ENCODE data around the gene IQGAP2. TPM values are rescaled to one million over a fixed set of nuclear protein-coding genes. Genes with fewer than 3 reads are reported as not detected.

The IQGAP2 gene
- total RNA-seq, 2 donors from 2014 or later, result 15.3 to 17.6 TPM

DNA sequence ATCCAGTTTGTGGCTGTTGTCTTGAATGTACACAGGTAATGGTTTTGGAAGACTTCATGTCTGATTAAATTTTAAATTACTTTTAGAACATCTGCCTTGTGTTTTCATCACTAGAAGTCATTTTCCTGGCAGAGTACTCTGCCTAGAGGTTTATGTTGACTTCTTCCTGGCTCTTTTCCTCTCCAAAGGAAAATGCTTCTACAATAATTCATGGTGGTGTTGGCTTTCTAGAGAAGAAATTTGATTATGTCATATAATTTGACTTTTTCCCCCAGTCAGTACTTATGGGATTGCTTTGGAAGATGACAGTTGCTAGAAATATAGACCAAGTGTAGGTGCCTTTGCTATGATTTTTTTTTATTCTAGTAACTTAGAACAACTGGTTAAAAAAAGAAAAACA is 173.4 kb downstream of the IQGAP2 start:
- TF ChIP-seq, protein P1, sequence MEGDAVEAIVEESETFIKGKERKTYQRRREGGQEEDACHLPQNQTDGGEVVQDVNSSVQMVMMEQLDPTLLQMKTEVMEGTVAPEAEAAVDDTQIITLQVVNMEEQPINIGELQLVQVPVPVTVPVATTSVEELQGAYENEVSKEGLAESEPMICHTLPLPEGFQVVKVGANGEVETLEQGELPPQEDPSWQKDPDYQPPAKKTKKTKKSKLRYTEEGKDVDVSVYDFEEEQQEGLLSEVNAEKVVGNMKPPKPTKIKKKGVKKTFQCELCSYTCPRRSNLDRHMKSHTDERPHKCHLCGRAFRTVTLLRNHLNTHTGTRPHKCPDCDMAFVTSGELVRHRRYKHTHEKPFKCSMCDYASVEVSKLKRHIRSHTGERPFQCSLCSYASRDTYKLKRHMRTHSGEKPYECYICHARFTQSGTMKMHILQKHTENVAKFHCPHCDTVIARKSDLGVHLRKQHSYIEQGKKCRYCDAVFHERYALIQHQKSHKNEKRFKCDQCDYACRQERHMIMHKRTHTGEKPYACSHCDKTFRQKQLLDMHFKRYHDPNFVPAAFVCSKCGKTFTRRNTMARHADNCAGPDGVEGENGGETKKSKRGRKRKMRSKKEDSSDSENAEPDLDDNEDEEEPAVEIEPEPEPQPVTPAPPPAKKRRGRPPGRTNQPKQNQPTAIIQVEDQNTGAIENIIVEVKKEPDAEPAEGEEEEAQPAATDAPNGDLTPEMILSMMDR (IDR thresholded peaks at IDR 0.05), result no peak
- no peak for DNase-seq (ENCODE audit: low spot score)
- Histone ChIP-seq H3K36me3 (no peaks in the 10 kb centered on the region), H3K9me3 (no peaks in the 10 kb centered on the region), H3K4me3 (no peak overlapping the region), H3K27ac (no peak overlapping the region), H3K27me3 (replicated peaks; ENCODE audit: insufficient read depth) (no peaks in the 10 kb centered on the region), H3K4me1 (ENCODE audit: control insufficient read depth in 1 of 2, low read depth in 2 of 2) (peaks cover 0 to 4% of the 10 kb centered on the region in 2 donors)
- ATAC-seq (ENCODE audit: insufficient number of reproducible peaks, low FRiP score, low read depth), result no peak

DNA sequence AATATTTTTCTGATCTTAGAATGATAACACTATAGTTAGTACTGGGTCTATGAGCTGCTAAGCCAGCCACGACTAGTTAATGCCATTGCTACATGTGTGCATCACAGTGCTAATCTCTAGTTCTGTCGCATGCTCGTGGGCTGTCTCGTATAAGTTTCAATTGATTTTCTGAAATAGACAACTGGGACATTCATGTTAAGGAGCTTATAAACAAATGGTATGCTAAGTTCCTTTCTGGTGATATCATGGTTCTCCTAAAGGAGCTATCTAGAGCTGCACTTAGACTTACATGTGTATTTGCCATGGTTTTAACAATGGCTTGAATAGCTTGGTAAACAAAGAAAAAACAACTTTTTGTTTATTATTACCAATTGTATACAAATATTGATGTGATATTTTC is 173.9 kb downstream of the IQGAP2 start:
- no peak overlapping the region for H3K27ac ChIP-seq
- no peak for DNase-seq (ENCODE audit: low spot score)

GRCh38 chr5:76579166-76579937 is 176.3 kb downstream of the IQGAP2 start:
- TF ChIP-seq, protein P1 (IDR thresholded peaks at IDR 0.05), result no peak
- no peaks in the 10 kb centered on the region for H3K4me1 ChIP-seq (ENCODE audit: control insufficient read depth in 1 of 2, low read depth in 2 of 2)
- H3K36me3 ChIP-seq, result no peaks in the 10 kb centered on the region
- H3K9me3 ChIP-seq, result no peaks in the 10 kb centered on the region
- H3K27me3 ChIP-seq (replicated peaks; ENCODE audit: insufficient read depth), result no peaks in the 10 kb centered on the region
- no peak overlapping the region for H3K4me3 ChIP-seq
- no peak for DNase-seq (ENCODE audit: low spot score)
- H3K27ac ChIP-seq, result no peak overlapping the region
- ATAC-seq (ENCODE audit: insufficient number of reproducible peaks, low FRiP score, low read depth), result no peak

More for the DNA sequence above, 173.9 kb downstream of the IQGAP2 start:
- H3K4me3 ChIP-seq, result no peak overlapping the region
- TF ChIP-seq, protein P1 (IDR thresholded peaks at IDR 0.05), result no peak
- no peaks in the 10 kb centered on the region for H3K4me1 ChIP-seq (ENCODE audit: control insufficient read depth in 1 of 2, low read depth in 2 of 2)
- no peaks in the 10 kb centered on the region for H3K27me3 ChIP-seq (replicated peaks; ENCODE audit: insufficient read depth)
- H3K36me3 ChIP-seq, result no peaks in the 10 kb centered on the region
- H3K9me3 ChIP-seq, result no peaks in the 10 kb centered on the region
- ATAC-seq (ENCODE audit: insufficient number of reproducible peaks, low FRiP score, low read depth), result no peak

- no peaks in the 10 kb centered on the region for H3K4me1 ChIP-seq (ENCODE audit: control insufficient read depth in 1 of 2, low read depth in 2 of 2)
- TF ChIP-seq, protein P1 (IDR thresholded peaks at IDR 0.05), result no peak
- no peak overlapping the region for H3K27ac ChIP-seq
- DNase-seq (ENCODE audit: low spot score), result no peak
- H3K9me3 ChIP-seq, result no peaks in the 10 kb centered on the region
- no peaks in the 10 kb centered on the region for H3K36me3 ChIP-seq
- no peak overlapping the region for H3K4me3 ChIP-seq
- H3K27me3 ChIP-seq (replicated peaks; ENCODE audit: insufficient read depth), result no peaks in the 10 kb centered on the region
- no peak for ATAC-seq (ENCODE audit: insufficient number of reproducible peaks, low FRiP score, low read depth)
These were observed 177.9 kb downstream of the IQGAP2 start for GRCh38 chr5:76580981-76581380.

- no peaks in the 10 kb centered on the region for H3K36me3 ChIP-seq
- no peaks in the 10 kb centered on the region for H3K4me1 ChIP-seq (ENCODE audit: control insufficient read depth in 1 of 2, low read depth in 2 of 2)
- no peak overlapping the region for H3K27ac ChIP-seq
- H3K4me3 ChIP-seq, result no peak overlapping the region
- DNase-seq (ENCODE audit: low spot score) (no peak), ATAC-seq (ENCODE audit: insufficient number of reproducible peaks, low FRiP score, low read depth) (no peak)
- H3K27me3 ChIP-seq (replicated peaks; ENCODE audit: insufficient read depth), result no peaks in the 10 kb centered on the region
- no peaks in the 10 kb centered on the region for H3K9me3 ChIP-seq
- TF ChIP-seq, protein P1 (IDR thresholded peaks at IDR 0.05), result no peak
These were observed 179.4 kb downstream of the IQGAP2 start for GRCh38 chr5:76582230-76583162.
